IMR-90 (cell line): ENCODE measurements around the gene WASHC4. TPM values are rescaled to one million over a fixed set of nuclear protein-coding genes. Genes with fewer than 3 reads are reported as not detected.

Experiments used
- ATAC-seq: fragments of 200-7000 bp; cut with Tn5 transposase; 2 replicates; pipeline ENCODE4 v1.9.1; 2020; ENCODE audit warnings: low read depth, mild to moderate bottlenecking, moderate library complexity
- BruUV-seq: library from RNA; stranded (reverse); fragments of 400-500 nt; replicated peaks from 2 replicates; lab custom pipeline; 2021; lab: Mats Ljungman, UMichigan
- CTCF ChIA-PET: fragments of 300-600 bp; formaldehyde crosslinking; extraction: SDS; loops from one replicate; lab custom pipeline; 2021; ENCODE audit warnings: antibody characterized with exemption; lab: Yijun Ruan, JAX
- POLR2A ChIA-PET: fragments of 300-600 bp; sonication (Branson Sonifier 250); formaldehyde crosslinking; loops from one replicate; lab custom pipeline; 2022; ENCODE audit warnings: antibody characterized with exemption; ENCODE audit not compliant: unreplicated experiment; lab: Charles Lee
- DNase-seq: peaks from one replicate; pipeline ENCODE4 v3.0.0; 2013
- H2AFZ ChIP-seq: replicated peaks from 2 replicates; pipeline ENCODE3; 2013; ENCODE audit warnings: low read length, mild to moderate bottlenecking; ENCODE audit not compliant: poor library complexity
- H2AK5ac ChIP-seq: 2 replicates; pipeline ENCODE4 v1.6.1; 2013; ENCODE audit warnings: low read depth, low read length, inconsistent platforms
- H2AK9ac ChIP-seq: replicated peaks from 2 replicates; pipeline ENCODE3; 2013; ENCODE audit warnings: mild to moderate bottlenecking, low read depth, low read length, moderate library complexity; ENCODE audit not compliant: poor library complexity
- H2BK120ac ChIP-seq: 2 replicates; pipeline ENCODE4 v1.6.1; 2013; ENCODE audit warnings: low read depth, low read length, inconsistent platforms
- H2BK15ac ChIP-seq: 3 replicates; pipeline ENCODE4 v1.6.1; 2013; ENCODE audit warnings: low read depth, low read length, inconsistent platforms
- H2BK20ac ChIP-seq: 2 replicates; pipeline ENCODE4 v1.6.1; 2013; ENCODE audit warnings: low read depth, mild to moderate bottlenecking, inconsistent platforms, low read length, moderate library complexity
- H2BK5ac ChIP-seq: 2 replicates; pipeline ENCODE4 v1.6.1; 2013; ENCODE audit warnings: mild to moderate bottlenecking, low read depth, low read length, inconsistent platforms; ENCODE audit not compliant: poor library complexity, severe bottlenecking
- H3K14ac ChIP-seq: replicated peaks from 2 replicates; pipeline ENCODE4 v1.6.1; 2013; ENCODE audit warnings: low read depth, low read length, inconsistent platforms
- H3K18ac ChIP-seq: 2 replicates; pipeline ENCODE4 v1.6.1; 2013; ENCODE audit warnings: low read depth, low read length, control low read depth
- H3K23ac ChIP-seq: 2 replicates; pipeline ENCODE4 v1.6.1; 2013; ENCODE audit warnings: low read depth, low read length, inconsistent platforms
- H3K27ac ChIP-seq: 2 replicates; pipeline ENCODE4 v1.5.1; 2013; ENCODE audit warnings: mild to moderate bottlenecking, control low read depth, low read length; ENCODE audit not compliant: insufficient read depth
- H3K27me3 ChIP-seq: 2 replicates; pipeline ENCODE4 v1.6.1; 2013; ENCODE audit warnings: low read length; ENCODE audit not compliant: control insufficient read depth, insufficient read depth
- H3K36me3 ChIP-seq: 2 replicates; pipeline ENCODE4 v1.6.1; 2013; ENCODE audit warnings: low read length, mixed read lengths; ENCODE audit not compliant: control insufficient read depth, insufficient read depth
- H3K4ac ChIP-seq: 2 replicates; pipeline ENCODE4 v1.6.1; 2013; ENCODE audit warnings: low read depth, low read length, inconsistent platforms
- H3K4me1 ChIP-seq: 2 replicates; pipeline ENCODE4 v1.6.1; 2013; ENCODE audit warnings: low read length, mixed read lengths; ENCODE audit not compliant: control insufficient read depth, insufficient read depth
- H3K4me2 ChIP-seq: 2 replicates; pipeline ENCODE4 v1.6.1; 2013; ENCODE audit warnings: low read depth, mild to moderate bottlenecking, control low read depth, low read length, moderate library complexity
- H3K4me3 ChIP-seq: 2 replicates; pipeline ENCODE4 v1.5.1; 2013; ENCODE audit warnings: low read depth, mild to moderate bottlenecking, control low read depth, low read length, moderate library complexity; ENCODE audit not compliant: insufficient read depth
- H3K56ac ChIP-seq: 2 replicates; pipeline ENCODE4 v1.6.1; 2013; ENCODE audit warnings: low read length, inconsistent platforms; ENCODE audit not compliant: insufficient read depth; ENCODE audit errors: extremely low read depth
- H3K79me1 ChIP-seq, 2 experiments: 2 replicates each; pipeline ENCODE4 v1.6.1; 2013; ENCODE audit warnings: low read length in 2 of 2, inconsistent platforms in 1 of 2, low read depth in 1 of 2
- H3K9ac ChIP-seq: 2 replicates; pipeline ENCODE4 v1.6.1; 2013; ENCODE audit warnings: low read depth, low read length, control low read depth
- H3K9me1 ChIP-seq: 2 replicates; pipeline ENCODE4 v1.6.1; 2013; ENCODE audit warnings: low read length, inconsistent platforms; ENCODE audit not compliant: insufficient read depth
- H3K9me3 ChIP-seq: 2 replicates; pipeline ENCODE4 v1.6.1; 2013; ENCODE audit warnings: low read length; ENCODE audit not compliant: control insufficient read depth, insufficient read depth
- H4K20me1 ChIP-seq: 2 replicates; pipeline ENCODE4 v1.6.1; 2013; ENCODE audit warnings: low read length, inconsistent platforms; ENCODE audit not compliant: insufficient read depth
- H4K5ac ChIP-seq: 2 replicates; pipeline ENCODE4 v1.6.1; 2013; ENCODE audit warnings: mild to moderate bottlenecking, low read depth, low read length, control low read depth
- H4K8ac ChIP-seq, 2 experiments: 2 replicates each; pipeline ENCODE4 v1.6.1; 2013; ENCODE audit warnings: low read depth in 2 of 2, low read length in 2 of 2, control low read depth in 1 of 2, inconsistent platforms in 1 of 2
- H4K91ac ChIP-seq: 2 replicates; pipeline ENCODE4 v1.6.1; 2013; ENCODE audit warnings: low read depth, low read length, inconsistent platforms; ENCODE audit not compliant: insufficient read depth
- BHLHE40 ChIP-seq: fragments of 150-350 bp; IDR thresholded peaks from 2 replicates; pipeline ENCODE4 v1.6.1; 2016; ENCODE audit warnings: mild to moderate bottlenecking, low read depth, low read length
- CEBPB ChIP-seq: IDR thresholded peaks from 2 replicates; pipeline ENCODE4 v1.6.1; 2012; ENCODE audit warnings: low read depth, low read length, improper control_type of control experiment
- CHD1 ChIP-seq: IDR thresholded peaks from 2 replicates; pipeline ENCODE4 v1.6.1; 2012; ENCODE audit warnings: low read depth, low read length, improper control_type of control experiment
- CTCF ChIP-seq: conservative IDR thresholded peaks from 2 replicates; pipeline ENCODE4 v1.5.1; 2012; ENCODE audit warnings: mild to moderate bottlenecking, low read depth, low read length, improper control_type of control experiment
- ELK1 ChIP-seq: fragments of 150-350 bp; IDR thresholded peaks from 2 replicates; pipeline ENCODE4 v1.6.1; 2016; ENCODE audit warnings: low read depth, mild to moderate bottlenecking, low read length, moderate library complexity, borderline replicate concordance
- FOS ChIP-seq: fragments of 150-350 bp; IDR thresholded peaks from 2 replicates; pipeline ENCODE4 v1.6.1; 2016; ENCODE audit warnings: low read depth, low read length
- MAFK ChIP-seq: IDR thresholded peaks from 2 replicates; pipeline ENCODE4 v1.6.1; 2012; ENCODE audit warnings: low read depth, low read length, improper control_type of control experiment
- MAZ ChIP-seq: IDR thresholded peaks from 2 replicates; pipeline ENCODE4 v1.6.1; 2012; ENCODE audit warnings: low read depth, mild to moderate bottlenecking, low read length, improper control_type of control experiment, moderate library complexity, borderline replicate concordance
- MXI1 ChIP-seq: IDR thresholded peaks from 2 replicates; pipeline ENCODE4 v1.6.1; 2012; ENCODE audit warnings: low read depth, mild to moderate bottlenecking, low read length, moderate library complexity, borderline replicate concordance
- NFE2L2 ChIP-seq: fragments of 150-350 bp; IDR thresholded peaks from 2 replicates; pipeline ENCODE4 v1.6.1; 2016; ENCODE audit warnings: low read depth, mild to moderate bottlenecking, low read length
- POLR2A ChIP-seq: IDR thresholded peaks from 2 replicates; pipeline ENCODE4 v1.6.1; 2012; ENCODE audit warnings: mild to moderate bottlenecking, low read depth, low read length
- RAD21 ChIP-seq: IDR thresholded peaks from 2 replicates; pipeline ENCODE4 v1.6.1; 2012; ENCODE audit warnings: low read length, improper control_type of control experiment
- RCOR1 ChIP-seq: IDR thresholded peaks from 2 replicates; pipeline ENCODE4 v1.6.1; 2012; ENCODE audit warnings: mild to moderate bottlenecking, low read length, improper control_type of control experiment; ENCODE audit not compliant: insufficient replicate concordance
- RFX5 ChIP-seq: IDR thresholded peaks from 2 replicates; pipeline ENCODE4 v1.8.0; 2012; ENCODE audit warnings: low read depth, mild to moderate bottlenecking, low read length, moderate library complexity
- USF2 ChIP-seq: fragments of 150-350 bp; IDR thresholded peaks from 2 replicates; pipeline ENCODE4 v1.6.1; 2017; ENCODE audit warnings: mild to moderate bottlenecking, antibody characterized with exemption, low read length, low read depth
- WGBS, 2 experiments: methylation state at CpG; one replicate each; pipeline versions ENCODE4 v1.1.5 to v1.1.7; 2013; ENCODE audit warnings: missing lambda C conversion rate in 2 of 2; ENCODE audit not compliant: insufficient read length in 1 of 2; ENCODE audit errors: extremely low coverage in 2 of 2; 5-methylcytosine and 5-hydroxymethylcytosine counted together
- dilution Hi-C: fragments of 300-500 bp; cut with HindIII; formaldehyde crosslinking; loops from one replicate; pipeline ENCODE4 v1.14.3; 2018; ENCODE audit warnings: low sequenced_read_pairs; ENCODE audit not compliant: unreplicated experiment
- in situ Hi-C: fragments of 300-500 bp; cut with MboI; formaldehyde crosslinking; loops from 3 replicates; pipeline ENCODE4 v1.14.3; 2019; ENCODE audit warnings: low sequenced_read_pairs, inconsistent platforms, mixed read lengths
- intact Hi-C: fragments of 100-400 bp; cut with micrococcal nuclease; formaldehyde crosslinking; loops from 2 replicates; pipeline ENCODE4 v1.10.0; 2022
- polyA plus RNA-seq, 3 experiments: library from polyadenylated mRNA; depleted of rRNA; stranded (reverse); fragments of >200 nt; gene quantifications; 2 replicates each; pipeline ENCODE4 v1.2.3, GENCODE V29; 2012; ENCODE audit warnings: low replicate concordance in 1 of 3
- total RNA-seq: library from RNA; depleted of rRNA; stranded (reverse); fragments of >200 nt; gene quantifications from 2 replicates; pipeline ENCODE4 v1.2.3, GENCODE V29; 2012

The WASHC4 gene
- total and polyA plus RNA-seq, 2 of the 4 experiments (the other 2 are of a cell fraction): 16.4 to 47.0 TPM

GRCh38 chr12:105138248-105138647 is 30.7 kb downstream of the WASHC4 start:
- intact Hi-C loops: no loop called here
- Histone ChIP-seq H3K4me1 (peaks cover 3% of the 10 kb centered on the region), H2AK9ac (no peak overlapping the region), H3K27ac (no peak overlapping the region), H2BK20ac (no peak overlapping the region), H3K36me3 (peaks cover 21% of the 10 kb centered on the region), H4K5ac (no peak overlapping the region), H3K56ac (no peak overlapping the region), H3K27me3 (no peaks in the 10 kb centered on the region), H4K91ac (no peak overlapping the region), H4K20me1 (peaks cover 9% of the 10 kb centered on the region; the same call in 1 of the 2 replicates), H3K4ac (no peak overlapping the region), H3K9me3 (no peaks in the 10 kb centered on the region), H2BK15ac (no peak overlapping the region), H3K79me1 (peaks cover 10 to 16% of the 10 kb centered on the region in 2 experiments; a peak in 3 of 4 replicates), H3K23ac (no peak overlapping the region), H3K4me3 (no peak overlapping the region), H2AK5ac (no peak overlapping the region), H3K14ac (no peak overlapping the region), H3K4me2 (no peak overlapping the region), H2BK5ac (no peak overlapping the region), H2BK120ac (no peak overlapping the region), H3K18ac (no peak overlapping the region), H3K9ac (no peak overlapping the region), H4K8ac (no peak overlapping the region), H2AFZ (no peak overlapping the region), H3K9me1 (peaks cover 7% of the 10 kb centered on the region)
- CTCF ChIA-PET: no interaction called here
- no TSS peak for BruUV-seq
- POLR2A ChIA-PET: no interaction called here
- DNase-seq (no peak), ATAC-seq (no peak)
- dilution Hi-C loops: no loop called here
- TF ChIP-seq MAZ (no peak), RFX5 (no peak), MAFK (no peak), CHD1 (no peak), POLR2A (no peak), MXI1 (no peak), CTCF (no peak), BHLHE40 (no peak), FOS (no peak), ELK1 (no peak), NFE2L2 (no peak), RAD21 (no peak), RCOR1 (no peak), CEBPB (no peak), USF2 (no peak)
- WGBS, 2 experiments: no CpG with 5 or more reads among the region's 2 CpGs
- in situ Hi-C loops: no loop called here
